SIG-M5 (cell line): Measurements from ENCODE around the gene TNS3.

Source experiments
- DNase-seq: peaks from one replicate; lab custom pipeline; 2025; lab: John Stamatoyannopoulos, UW

TNS3 gene

DNA sequence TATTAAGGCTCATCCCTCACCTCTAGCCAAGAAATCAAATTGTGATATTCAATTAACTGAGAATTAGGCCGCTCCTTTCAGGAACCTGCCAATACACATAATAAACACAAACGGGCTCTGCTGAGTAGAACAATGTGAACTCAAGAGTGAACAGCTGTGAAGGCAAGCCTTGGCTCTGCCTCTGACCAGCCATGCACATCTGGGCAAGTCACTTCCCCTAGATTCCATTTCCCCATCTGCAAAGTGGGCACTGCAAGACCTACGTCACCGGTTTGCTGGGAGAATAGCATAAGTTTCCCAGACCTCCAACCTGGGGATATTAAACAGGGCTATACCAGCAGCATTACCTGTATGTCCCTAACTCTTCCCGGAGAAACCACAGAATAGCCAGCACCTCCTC, 355.2 kb downstream of the TNS3 start:
- DNase-seq, result no peak

DNA sequence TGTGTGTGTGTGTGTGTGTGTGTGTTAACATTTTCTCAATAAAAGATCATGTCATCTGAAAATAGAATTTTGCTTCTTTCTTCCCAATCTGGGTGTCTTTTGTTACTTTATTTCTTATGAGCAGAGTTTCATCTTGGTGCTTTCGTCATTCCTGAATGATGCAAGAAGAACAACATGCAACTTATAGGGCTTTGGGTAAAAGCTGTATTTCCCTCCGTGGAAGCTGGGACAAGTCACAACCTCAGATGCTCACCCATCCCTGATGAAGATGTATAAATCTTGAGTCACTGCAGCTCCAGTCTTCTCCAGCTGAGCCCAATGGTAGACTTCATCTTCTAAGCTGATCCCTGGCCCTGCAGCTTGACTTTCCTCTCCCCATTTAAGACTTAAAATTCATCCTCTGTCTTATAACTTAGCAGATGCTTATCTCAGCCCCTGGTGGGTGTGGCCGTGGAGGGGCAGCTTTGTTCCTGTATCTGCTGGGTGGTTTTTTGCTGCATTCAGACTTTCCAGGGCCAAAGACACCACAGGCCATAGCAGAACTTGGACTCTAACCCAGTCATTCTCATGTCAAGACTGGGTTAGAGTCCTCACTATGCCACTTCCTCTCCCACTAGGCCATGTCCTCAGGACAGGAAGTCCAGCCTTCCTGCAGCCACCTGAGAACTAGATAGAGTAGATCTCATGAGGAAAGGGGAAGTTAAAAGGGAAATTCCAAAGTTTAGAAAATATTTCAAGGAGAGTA, 356.4 kb downstream of the TNS3 start:
- DNase-seq, result no peak
